ENCODE measurements around the gene RELB.

DNA sequence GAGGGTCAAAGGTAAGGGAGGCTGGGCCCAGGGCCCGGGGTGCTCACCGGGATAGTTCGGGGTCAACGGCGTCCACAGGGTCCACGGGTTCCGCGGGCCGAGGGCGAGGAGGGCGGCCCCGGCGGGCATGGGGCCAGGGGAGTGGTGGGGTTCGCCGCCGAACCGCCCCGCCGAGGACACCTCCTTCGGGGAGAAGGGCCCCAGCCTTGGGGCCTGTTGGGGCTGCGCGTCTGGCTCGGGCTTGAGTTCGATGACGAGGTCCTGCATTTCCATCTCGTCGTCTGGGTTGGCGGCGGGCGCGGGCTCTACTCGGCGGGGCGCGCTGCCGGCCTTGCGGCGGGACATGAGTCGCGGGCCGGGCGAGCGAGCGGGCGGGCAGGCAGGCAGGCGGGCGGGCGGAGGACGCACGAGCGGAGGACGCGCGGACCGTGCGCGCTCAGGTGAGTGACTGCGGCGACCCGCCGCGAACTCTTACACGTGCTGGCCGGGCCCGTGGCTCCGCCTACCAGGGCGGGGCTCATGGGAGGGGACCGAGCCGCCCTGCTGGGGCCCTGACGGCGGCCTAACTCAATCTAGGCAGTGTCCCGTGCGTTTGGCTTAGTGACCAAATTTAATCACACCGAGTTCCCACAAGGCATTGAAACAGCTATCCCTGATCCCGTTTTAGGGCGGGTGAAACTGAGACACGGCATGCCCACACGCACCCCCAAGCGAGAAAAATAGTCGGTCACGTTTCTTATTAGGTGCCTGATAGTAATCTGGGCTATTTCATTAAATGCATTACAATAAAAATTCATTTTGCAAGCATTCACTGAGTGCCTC lies 75.0 kb downstream of the RELB start, which contains the start of gene ZNF296:
- no peak for TF ChIP-seq POLR2AphosphoS5 (IDR thresholded peaks at IDR 0.05; ENCODE audit: low read depth, low read length)
- TF ChIP-seq REST (IDR thresholded peaks at IDR 0.05; ENCODE audit: insufficient read depth in 1 of 2, low read depth in 2 of 2, low read length in 2 of 2), result no peak
- TF ChIP-seq SIN3A (IDR thresholded peaks at IDR 0.05; ENCODE audit: borderline replicate concordance, insufficient read depth, low read length), result no peak

Measured in PFSK-1 (cell line).